Peyer's patch (tissue), 4 donors: ENCODE measurements around the gene AJUBA.

Experiments used
- CTCF ChIP-seq, 6 experiments: fragments of 450-650 bp in 4 of 6; fragments of 200-600 bp in 2 of 6; sonication (generic) in 1 of 6; IDR thresholded peaks; one replicate each; pipeline ENCODE4 v1.5.1; 2017 to 2019; ENCODE audit warnings: antibody characterized with exemption in 6 of 6, mild to moderate bottlenecking in 3 of 6, moderate library complexity in 1 of 6
- POLR2A ChIP-seq, 2 donors: fragments of 450-650 bp; IDR thresholded peaks; one replicate each; pipeline ENCODE4 v1.5.1; 2017; ENCODE audit warnings: antibody characterized with exemption in 2 of 2, mild to moderate bottlenecking in 2 of 2, moderate library complexity in 2 of 2

DNA sequence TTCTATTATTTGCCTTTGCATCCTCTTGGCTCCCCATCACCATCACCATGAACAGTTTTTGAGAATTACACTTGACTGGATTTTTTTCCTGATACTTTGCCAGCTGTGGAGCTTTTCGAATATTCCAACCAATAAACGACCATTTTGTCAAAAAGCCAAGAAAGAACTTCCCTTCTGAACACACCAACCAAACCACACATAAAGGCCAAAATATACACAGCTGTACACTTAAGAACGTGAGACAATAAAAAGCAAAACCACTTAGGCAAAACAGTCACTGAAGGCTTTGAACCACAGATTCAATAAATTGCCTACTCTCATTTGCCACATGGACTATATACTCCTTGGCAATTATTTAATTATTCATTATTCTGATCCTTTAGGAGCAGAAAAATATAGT lies 26.5 kb upstream of the AJUBA start:
- TF ChIP-seq CTCF (IDR thresholded peaks at IDR 0.05) (no peak), POLR2A (IDR thresholded peaks at IDR 0.05) (no peak)
